A549 (cell line): ENCODE measurements around the gene SBF1. TPM values are rescaled to one million over a fixed set of nuclear protein-coding genes. Genes with fewer than 3 reads are reported as not detected.

Experiments
- ATAC-seq, 2 experiments: fragments of 200-7000 bp in 1 of 2; fragments of >200 bp in 1 of 2; cut with Nextera tagmentation in 1 of 2; cut with Tn5 transposase in 1 of 2; 3 replicates each; pipeline versions ENCODE4 v1.8.0 to v1.9.1; 2018 to 2020; ENCODE audit warnings: mild to moderate bottlenecking in 1 of 2, moderate library complexity in 1 of 2
- CTCF ChIA-PET: fragments of 300-600 bp; sonication (Branson Sonifier 250); formaldehyde crosslinking; extraction: SDS; loops from one replicate; lab custom pipeline; 2021; ENCODE audit warnings: antibody characterized with exemption, inconsistent platforms; lab: Yijun Ruan, JAX
- POLR2A ChIA-PET: fragments of 350-600 bp; formaldehyde crosslinking; extraction: SDS; loops from one replicate; lab custom pipeline; 2021; ENCODE audit warnings: antibody characterized with exemption, inconsistent platforms; lab: Yijun Ruan, JAX
- DNase-seq, 2 experiments: peaks; one replicate each; pipeline versions ENCODE4 v3.0.0 to v3.0.0-alpha.2; 2011 to 2016; ENCODE audit warnings: low read depth in 1 of 2, low spot score in 1 of 2
- FAIRE-seq: peaks from 2 replicates; lab custom pipeline; 2011; peaks lifted over from hg19 to GRCh38; lab: Jason Lieb, UNC
- H3K27ac ChIP-seq, 2 experiments: fragments of >200 bp; sonication (Bioruptor Twin); formaldehyde crosslinking; 3 replicates each; pipeline ENCODE4 v1.5.1; 2016 to 2017
- H3K4me1 ChIP-seq: fragments of >200 bp; sonication (Bioruptor Twin); formaldehyde crosslinking; 3 replicates; pipeline ENCODE4 v1.6.1; 2016
- H3K4me2 ChIP-seq: fragments of >200 bp; sonication (Bioruptor Twin); formaldehyde crosslinking; 3 replicates; pipeline ENCODE4 v1.6.1; 2016
- H3K4me3 ChIP-seq: fragments of >200 bp; sonication (Bioruptor Twin); formaldehyde crosslinking; 3 replicates; pipeline ENCODE4 v1.5.1; 2016
- H3K9me3 ChIP-seq: fragments of >200 bp; sonication (Bioruptor Twin); formaldehyde crosslinking; 3 replicates; pipeline ENCODE4 v1.6.1; 2016
- BCL3 ChIP-seq: fragments of >200 bp; sonication (Bioruptor Twin); formaldehyde crosslinking; IDR thresholded peaks from 3 replicates; pipeline ENCODE4 v1.6.1; 2016
- BHLHE40 ChIP-seq: IDR thresholded peaks from 2 replicates; pipeline ENCODE4 v1.6.1; 2012; ENCODE audit warnings: low read depth, low read length, inconsistent platforms
- CHD2 ChIP-seq: fragments of 150-350 bp; IDR thresholded peaks from 2 replicates; pipeline ENCODE4 v1.6.1; 2014; ENCODE audit warnings: low read length; ENCODE audit not compliant: partially characterized antibody
- CTCF ChIP-seq: fragments of >200 bp; sonication (Bioruptor Twin); formaldehyde crosslinking; IDR thresholded peaks from 3 replicates; pipeline ENCODE4 v1.5.1; 2016
- EHF ChIP-seq: fragments of 250-450 bp; sonication (Bioruptor Pico); IDR thresholded peaks from 2 replicates; pipeline ENCODE4 v1.5.0; 2020; ENCODE audit warnings: mild to moderate bottlenecking
- EHMT2 ChIP-seq: fragments of 200-600 bp; sonication (generic); IDR thresholded peaks from 2 replicates; pipeline ENCODE4 v1.6.1; 2016; ENCODE audit warnings: antibody characterized with exemption, low read depth, mild to moderate bottlenecking, moderate library complexity
- FOSB ChIP-seq: fragments of 250-450 bp; sonication (Bioruptor Pico); IDR thresholded peaks from 2 replicates; pipeline ENCODE4 v1.5.0; 2020; ENCODE audit warnings: mild to moderate bottlenecking, moderate library complexity
- FOXS1 ChIP-seq: fragments of 250-450 bp; sonication (Bioruptor Pico); IDR thresholded peaks from 2 replicates; pipeline ENCODE4 v1.5.0; 2020; ENCODE audit warnings: mild to moderate bottlenecking, moderate library complexity
- GATA3 ChIP-seq: IDR thresholded peaks from 2 replicates; pipeline ENCODE4 v1.6.1; 2012; ENCODE audit warnings: borderline replicate concordance
- HDAC2 ChIP-seq: fragments of 200-600 bp; sonication (generic); IDR thresholded peaks from 2 replicates; pipeline ENCODE4 v1.6.1; 2016
- HEYL ChIP-seq: fragments of 250-450 bp; sonication (Bioruptor Pico); IDR thresholded peaks from 2 replicates; pipeline ENCODE4 v1.8.0; 2021; ENCODE audit warnings: mild to moderate bottlenecking, moderate library complexity
- HMGXB4 ChIP-seq: fragments of 250-450 bp; sonication (Bioruptor Pico); IDR thresholded peaks from 2 replicates; pipeline ENCODE4 v1.5.0; 2021; ENCODE audit warnings: mild to moderate bottlenecking, moderate library complexity, borderline replicate concordance
- HOXB5 ChIP-seq: fragments of 250-450 bp; sonication (Bioruptor Pico); IDR thresholded peaks from 2 replicates; pipeline ENCODE4 v1.5.0; 2020; ENCODE audit warnings: mild to moderate bottlenecking, moderate library complexity
- JUN ChIP-seq, 2 experiments: fragments of >200 bp; sonication (Bioruptor Twin); formaldehyde crosslinking; IDR thresholded peaks; 2 replicates in 1 of 2; 3 replicates in 1 of 2; pipeline ENCODE4 v1.6.1; 2016 to 2017
- KDM1A ChIP-seq: fragments of 200-600 bp; sonication (generic); IDR thresholded peaks from 2 replicates; pipeline ENCODE4 v1.6.1; 2016; ENCODE audit warnings: low read depth, mild to moderate bottlenecking
- NPAS2 ChIP-seq: fragments of 250-450 bp; sonication (Bioruptor Pico); IDR thresholded peaks from 2 replicates; pipeline ENCODE4 v1.8.0; 2022; ENCODE audit warnings: mild to moderate bottlenecking, moderate library complexity, borderline replicate concordance
- NR3C1 ChIP-seq: fragments of >200 bp; sonication (Bioruptor Twin); formaldehyde crosslinking; IDR thresholded peaks from 3 replicates; pipeline ENCODE4 v1.6.1; 2017
- PBX3 ChIP-seq: IDR thresholded peaks from 2 replicates; pipeline ENCODE4 v1.6.1; 2012
- POLR2AphosphoS2 ChIP-seq: conservative IDR thresholded peaks from 2 replicates; pipeline ENCODE4 v1.6.1; 2012; ENCODE audit warnings: low read length, improper control_type of control experiment, inconsistent platforms
- RCOR1 ChIP-seq: fragments of 150-350 bp; IDR thresholded peaks from 2 replicates; pipeline ENCODE4 v1.6.1; 2014; ENCODE audit warnings: antibody characterized with exemption, low read length, low read depth
- REST ChIP-seq: fragments of 200-600 bp; sonication (generic); IDR thresholded peaks from 2 replicates; pipeline ENCODE4 v1.6.1; 2016; ENCODE audit warnings: antibody characterized with exemption, mild to moderate bottlenecking, moderate library complexity
- RFX5 ChIP-seq: fragments of 450-650 bp; IDR thresholded peaks from 2 replicates; pipeline ENCODE4 v1.7.1; 2014; ENCODE audit warnings: antibody characterized with exemption, mild to moderate bottlenecking, moderate library complexity
- RNF2 ChIP-seq: fragments of 200-600 bp; sonication (generic); IDR thresholded peaks from 2 replicates; pipeline ENCODE4 v1.6.1; 2016; ENCODE audit warnings: low read depth, mild to moderate bottlenecking, antibody characterized with exemption, moderate library complexity, borderline replicate concordance
- SMC3 ChIP-seq: fragments of >200 bp; sonication (Bioruptor Twin); formaldehyde crosslinking; IDR thresholded peaks from 3 replicates; pipeline ENCODE4 v1.6.1; 2018; ENCODE audit warnings: inconsistent platforms
- ZC3H11A ChIP-seq: fragments of 450-650 bp; IDR thresholded peaks from 2 replicates; pipeline ENCODE4 v1.6.1; 2014; ENCODE audit warnings: antibody characterized with exemption, mild to moderate bottlenecking
- ZFP36 ChIP-seq: fragments of 450-650 bp; IDR thresholded peaks from 2 replicates; pipeline ENCODE4 v1.6.1; 2014; ENCODE audit warnings: borderline replicate concordance; ENCODE audit not compliant: partially characterized antibody
- ZNF302 ChIP-seq: fragments of 250-450 bp; sonication (Bioruptor Pico); IDR thresholded peaks from 2 replicates; pipeline ENCODE4 v1.9.0; 2021; ENCODE audit warnings: inconsistent platforms, mild to moderate bottlenecking, moderate library complexity
- ZSCAN20 ChIP-seq: fragments of 250-450 bp; sonication (Bioruptor Pico); IDR thresholded peaks from 2 replicates; pipeline ENCODE4 v1.8.0; 2022; ENCODE audit warnings: mild to moderate bottlenecking, moderate library complexity
- WGBS: methylation state at CpG from one replicate; pipeline ENCODE4 v1.1.6; 2017; ENCODE audit errors: missing lambda C conversion rate; 5-methylcytosine and 5-hydroxymethylcytosine counted together
- polyA plus RNA-seq, 4 experiments: library from polyadenylated mRNA; depleted of rRNA in 3 of 4; stranded (reverse); fragments of >200 nt; fragmentation: RNase III in 1 of 4; extraction: RNeasy Plus Mini Kit Qiagen cat#74134 plus additional on column Dnase treatment in 1 of 4; gene quantifications; 2 replicates in 3 of 4; 3 replicates in 1 of 4; pipeline ENCODE4 v1.2.3, GENCODE V29; 2011 to 2017

The SBF1 gene
- polyA plus RNA-seq, 2 of the 4 experiments (the other 2 are of a cell fraction) = 9.6 to 23.0 TPM

GRCh38 chr22:50419116-50419515, 55.7 kb downstream of the SBF1 start:
- ChIA-PET POLR2A (no interaction called here), CTCF (no interaction called here)
- Histone ChIP-seq H3K27ac (no peak overlapping the region), H3K9me3 (no peaks in the 10 kb centered on the region), H3K4me3 (no peak overlapping the region), H3K4me2 (no peak overlapping the region), H3K4me1 (no peaks in the 10 kb centered on the region)
- ATAC-seq = no peak
- DNase-seq = no peak
- no peak for FAIRE-seq
- no peak for TF ChIP-seq BHLHE40
- TF ChIP-seq EHF (CRISPR knock-in tag) = no peak
- no peak for TF ChIP-seq NR3C1
- no peak for TF ChIP-seq KDM1A
- no peak for TF ChIP-seq NPAS2
- TF ChIP-seq GATA3 = no peak
- no peak for TF ChIP-seq HDAC2
- no peak for TF ChIP-seq FOSB (CRISPR knock-in tag)
- no peak for TF ChIP-seq CHD2
- TF ChIP-seq ZSCAN20 (CRISPR knock-in tag) = no peak
- TF ChIP-seq BCL3 = no peak
- no peak for TF ChIP-seq RFX5
- no peak for TF ChIP-seq PBX3
- TF ChIP-seq POLR2AphosphoS2 = no peak
- no peak for TF ChIP-seq SMC3
- WGBS = 99% methylated on average over 9 of the region's 9 CpGs

GRCh38 chr22:50418624-50419023, 56.2 kb downstream of the SBF1 start:
- Histone ChIP-seq H3K27ac (no peak overlapping the region), H3K4me2 (no peak overlapping the region), H3K4me3 (no peak overlapping the region), H3K9me3 (no peaks in the 10 kb centered on the region), H3K4me1 (no peaks in the 10 kb centered on the region)
- POLR2A ChIA-PET = no interaction called here
- DNase-seq (no peak), FAIRE-seq (no peak), ATAC-seq (no peak)
- TF ChIP-seq ZNF302 (CRISPR knock-in tag) (no peak), EHF (CRISPR knock-in tag) (no peak), REST (no peak), BCL3 (no peak), HOXB5 (no peak), RNF2 (no peak), ZC3H11A (no peak), BHLHE40 (no peak), RFX5 (no peak), HEYL (no peak), EHMT2 (no peak), FOXS1 (no peak), HMGXB4 (CRISPR knock-in tag) (no peak), CTCF (no peak), JUN (IDR thresholded peaks at IDR 0.05) (no peak), ZFP36 (no peak), RCOR1 (no peak)
- WGBS = 90% methylated on average over 4 of the region's 5 CpGs
- CTCF ChIA-PET = no interaction called here
